Measurements from ENCODE around the gene IL1RL1.
"Not testable (repeated sequence)": the region's sequence is repeated elsewhere in the genome, so short reads cannot be mapped to it uniquely, and the experiment has no call there.

IL1RL1 gene

DNA sequence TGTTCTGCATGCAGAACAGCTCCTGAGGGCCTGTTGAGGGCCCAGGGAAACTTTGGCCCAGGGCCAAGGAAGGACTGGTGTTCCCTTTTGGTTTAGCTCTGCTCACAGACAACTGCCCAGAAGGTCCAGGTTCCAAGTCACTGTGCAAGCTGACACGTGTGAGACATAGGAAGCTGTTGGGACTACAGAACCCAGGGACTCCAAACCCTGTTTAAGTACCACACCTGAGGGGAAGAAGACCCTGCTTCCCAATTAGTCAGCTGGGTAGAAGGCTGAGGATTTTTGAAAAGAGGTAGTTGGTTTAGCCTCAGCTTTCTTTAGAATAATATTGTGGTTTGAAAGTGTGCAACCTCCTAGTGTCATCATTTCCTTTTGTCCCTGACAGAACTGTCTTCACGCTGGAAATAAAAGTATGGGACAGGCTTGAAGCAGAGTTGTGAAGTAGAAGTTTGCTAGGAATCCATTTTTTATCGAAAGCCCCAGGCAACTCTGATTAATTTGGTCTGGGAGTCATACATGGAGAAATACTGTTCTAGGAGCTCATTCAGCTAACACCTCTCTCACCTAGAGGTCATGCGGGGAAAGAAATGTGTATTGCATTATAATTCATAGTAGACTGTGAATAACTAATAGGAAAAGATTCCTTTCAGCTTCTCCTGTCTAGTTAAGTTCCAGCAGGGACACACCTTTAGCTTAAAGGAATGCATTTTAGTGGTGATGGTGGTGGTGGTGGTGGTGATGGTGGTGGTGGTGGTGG lies 19.9 kb upstream of the IL1RL1 start:
- peak in 2 of 56 donors; percentile 0 to 6 for DNase-seq

GRCh38 chr2:102294802-102295489 lies 16.4 kb upstream of the IL1RL1 start:
- DNase-seq, result no peak

DNA sequence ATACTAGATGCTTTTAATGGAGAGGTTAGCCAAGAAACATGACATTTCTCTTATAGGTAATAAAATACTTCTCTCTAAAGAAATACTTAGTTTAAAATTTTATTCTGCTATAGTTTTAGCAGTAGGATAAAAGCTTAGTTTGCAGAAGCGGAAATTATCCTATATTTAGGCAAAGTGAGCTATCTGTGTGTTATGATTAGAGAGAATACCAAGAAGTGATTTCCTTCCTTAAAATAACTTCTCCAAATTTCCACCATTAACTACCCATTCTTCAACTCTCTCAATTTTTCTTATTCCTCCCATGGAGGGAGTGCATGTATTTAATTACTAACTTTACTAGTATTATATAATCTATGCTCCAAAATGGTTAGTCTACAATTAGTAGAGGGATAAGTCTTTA lies 15.8 kb upstream of the IL1RL1 start:
- DNase-seq, result no peak

DNA sequence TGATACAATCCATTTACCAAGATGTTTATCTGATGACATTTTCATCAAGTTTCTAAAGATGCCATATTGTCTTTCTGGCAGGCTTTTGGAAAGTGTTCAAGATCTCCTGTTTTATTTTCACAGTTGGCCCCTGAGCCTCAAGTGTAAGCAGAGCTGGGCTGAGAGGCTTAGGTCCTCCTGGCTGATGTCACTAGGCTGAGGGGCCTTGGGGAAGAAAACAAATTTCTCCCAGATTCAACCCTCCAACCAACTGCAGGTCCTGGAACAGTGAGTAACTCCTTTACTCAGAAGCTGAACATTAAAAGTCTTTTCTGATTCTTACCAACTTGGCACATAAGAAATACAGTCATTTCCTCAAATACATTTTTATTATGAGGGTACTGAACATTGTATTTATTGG lies 14.9 kb upstream of the IL1RL1 start:
- DNase-seq, result no peak

DNA sequence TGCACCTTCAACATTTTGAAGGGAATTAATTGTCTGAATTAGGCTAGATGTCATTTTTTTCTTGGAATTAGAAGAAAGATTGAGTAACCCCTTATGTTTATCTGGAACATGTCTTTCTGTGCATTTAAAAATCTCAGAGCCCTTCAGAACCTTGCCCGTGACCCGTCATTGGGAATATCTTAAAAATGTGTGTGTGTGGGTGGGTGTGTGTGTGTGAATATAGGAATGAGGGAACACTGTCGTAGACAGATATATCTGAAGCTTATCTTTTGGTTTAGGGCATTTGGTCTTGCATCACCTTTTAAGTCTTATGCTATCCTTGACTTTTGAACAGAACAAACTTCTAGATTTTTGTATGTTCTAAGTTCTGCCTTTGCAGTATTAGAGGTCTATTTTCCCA lies 13.5 kb upstream of the IL1RL1 start:
- DNase-seq, result no peak

DNA sequence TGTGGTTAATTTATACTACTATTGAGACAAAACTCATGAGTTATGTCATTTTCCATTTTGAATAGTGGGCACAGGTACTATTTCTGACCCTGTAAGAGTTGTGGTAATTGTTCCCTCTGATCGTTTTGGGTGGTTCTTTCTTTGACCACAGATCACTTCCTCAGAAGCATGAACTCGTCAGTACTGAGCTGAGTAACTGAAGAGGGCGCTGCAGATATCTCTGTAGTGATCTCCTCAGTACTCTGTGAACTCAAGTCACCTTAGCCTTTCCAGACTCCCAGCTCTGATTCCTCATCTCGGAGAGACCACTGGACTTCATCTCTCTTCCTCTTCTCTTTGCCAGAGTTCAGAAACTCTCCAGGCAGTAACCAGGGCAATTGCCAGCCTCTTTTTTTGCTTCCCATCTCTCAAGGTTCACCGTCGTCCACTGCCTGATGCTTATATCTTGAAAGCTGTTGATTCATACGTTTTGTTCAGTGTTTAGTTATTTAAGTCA lies 9.4 kb upstream of the IL1RL1 start:
- no peak for DNase-seq

DNA sequence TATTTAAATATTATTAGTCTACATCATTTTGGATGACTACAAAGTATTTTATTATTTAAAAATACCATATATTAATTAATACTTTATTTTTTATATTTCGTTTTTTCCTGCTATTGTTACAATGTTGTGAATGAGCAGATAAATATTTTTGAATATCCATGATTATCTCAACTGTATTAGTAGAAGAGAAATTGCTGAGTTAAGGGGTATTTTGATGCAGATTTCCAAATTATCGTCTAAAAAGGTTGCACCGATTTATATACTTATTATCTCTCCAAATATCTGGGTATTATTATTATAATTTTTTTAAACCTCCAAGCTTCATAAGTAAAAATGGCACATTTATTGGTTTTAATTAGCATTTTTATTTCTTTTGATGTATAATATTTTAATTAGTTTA lies 8.9 kb upstream of the IL1RL1 start:
- DNase-seq, result no peak

DNA sequence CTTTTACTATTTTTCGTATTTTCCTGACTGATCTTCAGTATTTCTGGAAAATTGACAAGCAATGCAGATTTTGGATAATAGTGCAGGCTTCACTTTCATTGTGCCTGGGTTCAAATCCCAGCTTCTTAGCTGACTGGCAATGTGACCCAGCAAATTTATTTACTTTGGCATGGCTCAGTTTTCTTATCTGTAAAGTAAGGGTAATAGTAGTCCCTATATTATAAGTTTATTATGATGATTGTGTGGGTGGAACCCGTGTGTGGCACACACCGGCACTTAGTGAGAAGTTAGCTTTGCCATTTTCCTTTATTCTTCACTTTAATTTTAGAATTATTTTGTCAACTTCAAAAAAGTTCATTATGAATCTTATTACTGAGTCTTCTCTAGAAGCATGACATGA lies 7.8 kb upstream of the IL1RL1 start:
- no peak for DNase-seq

- DNase-seq, result no peak
Observed at GRCh38 chr2:102304268-102304667, 7.1 kb upstream of the IL1RL1 start.

DNA sequence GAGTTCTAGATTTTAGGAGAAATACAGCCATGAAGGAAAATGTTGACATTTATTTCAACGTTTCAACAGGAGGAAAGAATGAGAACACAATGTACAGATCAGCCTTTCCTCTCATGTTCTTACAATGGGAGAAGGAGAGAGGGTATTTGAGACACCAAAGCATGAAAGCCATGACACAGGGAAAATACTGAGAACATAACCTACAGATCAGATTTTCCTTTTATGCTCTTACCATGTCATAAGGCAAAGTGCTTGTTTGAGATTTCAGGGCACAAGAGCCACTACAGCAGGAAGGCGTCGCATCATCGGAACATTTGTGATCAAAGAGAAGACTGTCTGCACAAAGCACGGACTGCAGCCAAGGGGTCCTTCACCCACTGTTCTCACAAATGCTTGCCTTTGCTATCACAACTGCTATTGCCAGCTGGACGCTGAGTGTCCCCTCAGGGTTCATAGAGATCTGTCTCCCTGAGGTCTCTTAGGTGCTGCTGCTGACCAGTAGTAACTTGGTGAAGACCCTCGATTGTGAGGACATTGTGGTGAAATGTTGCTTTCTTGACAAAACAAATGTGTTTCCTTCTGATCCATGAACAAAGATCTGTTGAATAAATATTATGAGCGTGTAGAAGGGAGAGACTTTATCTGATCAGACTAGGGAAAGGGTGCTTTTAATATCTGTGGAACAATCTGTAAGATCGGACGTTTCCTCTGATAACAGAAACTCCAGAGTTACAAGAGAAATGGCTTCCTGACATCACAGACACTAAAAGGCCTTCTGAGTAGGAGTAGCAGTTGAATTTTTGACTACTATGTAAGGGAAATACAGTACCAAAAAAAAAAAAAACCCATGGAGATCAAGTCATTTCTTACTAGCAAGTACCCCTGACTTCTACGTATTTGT lies 6.4 kb upstream of the IL1RL1 start:
- no peak for DNase-seq

- DNase-seq, result no peak
Observed at GRCh38 chr2:102306125-102306524, 5.2 kb upstream of the IL1RL1 start.

GRCh38 chr2:102313025-102313424 lies 1.7 kb downstream of the IL1RL1 start:
- DNase-seq, result no peak

- no peak for DNase-seq
Observed at GRCh38 chr2:102313471-102313870, 2.1 kb downstream of the IL1RL1 start.

GRCh38 chr2:102313950-102314349 lies 2.6 kb downstream of the IL1RL1 start:
- no peak for DNase-seq

DNA sequence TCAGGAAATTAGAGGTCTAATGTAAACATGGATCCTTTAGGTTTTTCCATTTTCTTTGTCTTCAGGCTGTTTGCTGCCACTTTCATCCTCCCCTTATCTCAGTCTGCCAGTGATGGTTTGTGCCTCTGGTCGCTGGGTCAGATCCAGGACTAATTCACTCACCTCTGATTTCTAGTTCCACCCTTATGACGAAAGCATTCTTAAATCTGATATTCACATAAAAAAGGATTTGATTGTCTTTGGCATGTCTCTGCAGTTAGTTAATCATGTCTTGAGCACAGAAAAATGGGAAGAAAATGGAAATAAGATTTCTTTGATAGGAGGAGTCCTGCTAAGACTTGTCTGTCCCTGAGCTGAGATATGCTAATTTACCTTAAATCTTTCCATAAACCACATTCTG lies 4.6 kb downstream of the IL1RL1 start:
- no peak for DNase-seq

- DNase-seq, result no peak
Observed at GRCh38 chr2:102317715-102318114, 6.4 kb downstream of the IL1RL1 start.

- no peak for DNase-seq
Observed at GRCh38 chr2:102318437-102318836, 7.1 kb downstream of the IL1RL1 start.

DNA sequence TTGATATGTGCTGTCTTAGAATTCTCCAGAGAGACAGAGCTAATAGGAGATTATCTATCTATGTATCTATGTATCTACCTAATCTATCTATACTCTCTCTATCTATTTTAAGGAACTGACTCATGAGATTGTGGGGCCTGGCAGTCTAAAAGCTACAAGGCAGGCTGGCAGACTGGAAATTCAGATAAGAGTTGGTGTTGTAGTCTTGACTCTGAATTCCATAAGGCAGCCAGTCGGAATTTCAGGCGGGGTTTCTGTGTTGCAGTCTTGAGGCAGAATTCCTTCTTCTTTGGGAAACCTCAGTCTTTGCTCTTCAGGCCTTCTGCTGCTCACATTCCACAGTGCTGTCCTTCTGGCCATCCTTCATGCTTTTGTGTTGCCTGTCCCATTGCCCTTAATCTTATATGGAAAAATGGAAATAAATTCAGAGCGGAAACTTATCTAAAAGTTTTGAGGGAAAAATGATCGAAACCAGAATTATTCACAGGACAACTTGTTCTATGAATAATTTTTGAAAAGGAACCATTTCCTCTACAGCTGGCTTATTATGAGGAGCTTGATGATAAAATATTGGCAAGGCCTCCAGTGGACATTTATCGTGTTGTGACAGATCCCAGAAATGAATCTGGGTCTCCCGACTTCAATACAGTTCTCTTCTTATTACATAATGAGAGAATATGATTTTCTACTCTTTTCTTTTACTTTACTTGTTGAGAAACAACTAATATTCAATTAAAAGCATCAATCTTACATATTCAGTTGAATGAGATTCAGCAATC lies 10.8 kb downstream of the IL1RL1 start:
- DNase-seq, result no peak

- not testable (repeated sequence) for DNase-seq
Observed at GRCh38 chr2:102324914-102325313, 13.6 kb downstream of the IL1RL1 start.

DNA sequence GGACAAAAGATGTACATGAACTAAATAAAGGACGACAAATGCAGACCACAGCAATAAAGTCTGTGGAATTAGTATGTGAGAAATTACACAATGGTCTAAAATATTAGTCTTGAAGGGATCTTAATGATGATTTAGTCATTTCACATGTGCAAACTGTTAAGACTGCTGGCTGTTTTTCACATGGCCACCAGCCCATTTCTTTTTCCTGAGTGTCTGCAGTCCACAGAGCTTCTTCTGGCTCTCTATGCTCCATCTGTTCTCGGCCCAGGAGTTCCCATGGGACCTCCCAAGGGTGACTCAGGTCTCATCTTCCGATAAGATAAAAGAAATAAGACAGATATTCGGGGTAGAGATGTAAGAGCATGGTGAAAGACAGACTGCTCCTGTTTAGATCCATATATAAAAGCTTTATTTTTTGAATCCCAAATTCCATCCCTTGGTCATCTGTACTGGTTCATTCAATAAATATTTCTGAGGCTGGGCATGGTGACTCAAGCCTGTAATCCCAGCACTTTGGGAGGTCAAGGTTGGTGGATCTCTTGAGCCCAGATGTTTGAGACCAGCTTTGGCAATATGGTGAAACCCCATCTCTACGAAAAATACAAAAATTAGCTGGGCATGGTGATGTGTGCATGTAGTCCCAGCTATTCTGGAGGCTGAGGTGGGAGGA lies 20.1 kb downstream of the IL1RL1 start:
- DNase-seq, result no peak

DNA sequence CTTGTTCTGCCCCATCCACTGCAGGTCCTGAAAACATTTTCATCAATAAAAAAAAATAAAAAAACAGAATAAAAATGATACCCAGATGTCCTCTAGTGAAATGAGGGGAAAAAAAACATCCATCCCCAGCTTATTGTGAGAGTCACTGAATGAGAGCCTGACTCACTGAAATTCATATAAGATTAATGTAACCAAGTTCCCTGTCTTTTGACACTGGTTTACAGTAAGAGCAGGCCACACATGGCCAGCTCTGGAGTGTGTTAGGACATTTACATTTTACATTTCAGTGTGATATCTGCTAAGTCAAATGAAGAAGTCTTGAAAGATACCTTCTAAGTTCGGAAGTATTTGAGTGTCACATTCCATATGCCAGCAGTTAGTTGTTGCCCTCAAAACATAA lies 23.1 kb downstream of the IL1RL1 start:
- DNase-seq, result no peak

Data from nucleus accumbens (tissue), 56 donors.